ENCODE data around the gene ACSF2. TPM values are rescaled to one million over a fixed set of nuclear protein-coding genes. Genes with fewer than 3 reads are reported as not detected.

ACSF2 gene
- polyA plus RNA-seq, 1 donor from 2014 or later = 28.6 TPM

GRCh38 chr17:50514388-50514787 lies 88.4 kb downstream of the ACSF2 start:
- peaks cover 9% of the 10 kb centered on the region for H3K27me3 Mint-ChIP-seq
- no peak overlapping the region for H3K4me3 Mint-ChIP-seq
- H3K4me1 Mint-ChIP-seq = peaks cover 6 to 13% (median 6%) of the 10 kb centered on the region in 3 donors
- H3K27ac Mint-ChIP-seq = no peak overlapping the region
- H3K36me3 Mint-ChIP-seq = no peaks in the 10 kb centered on the region
- no peaks in the 10 kb centered on the region for H3K9me3 Mint-ChIP-seq

GRCh38 chr17:50514936-50515702 lies 89.1 kb downstream of the ACSF2 start:
- Mint-ChIP-seq H3K9me3 (no peaks in the 10 kb centered on the region), H3K4me1 (peaks cover 0 to 9% (median 2%) of the 10 kb centered on the region in 3 donors), H3K4me3 (no peak overlapping the region), H3K27me3 (peaks cover 9% of the 10 kb centered on the region), H3K27ac (no peak overlapping the region), H3K36me3 (no peaks in the 10 kb centered on the region)

GRCh38 chr17:50517011-50517410 lies 91.0 kb downstream of the ACSF2 start:
- Mint-ChIP-seq H3K27ac (no peak overlapping the region), H3K27me3 (peaks cover 6% of the 10 kb centered on the region), H3K36me3 (no peaks in the 10 kb centered on the region), H3K9me3 (no peaks in the 10 kb centered on the region), H3K4me1 (peaks cover 0 to 2% (median 0%) of the 10 kb centered on the region in 3 donors), H3K4me3 (no peak overlapping the region)

- Mint-ChIP-seq H3K4me3 (no peak overlapping the region), H3K27ac (no peak overlapping the region), H3K9me3 (no peaks in the 10 kb centered on the region), H3K36me3 (no peaks in the 10 kb centered on the region), H3K4me1 (peaks cover 0 to 2% (median 0%) of the 10 kb centered on the region in 3 donors), H3K27me3 (no peaks in the 10 kb centered on the region)
These were observed 91.7 kb downstream of the ACSF2 start for GRCh38 chr17:50517504-50518383.

- no peaks in the 10 kb centered on the region for H3K36me3 Mint-ChIP-seq
- peaks cover 0 to 2% (median 0%) of the 10 kb centered on the region in 3 donors for H3K4me1 Mint-ChIP-seq
- H3K27me3 Mint-ChIP-seq = no peaks in the 10 kb centered on the region
- H3K27ac Mint-ChIP-seq = no peak overlapping the region
- H3K4me3 Mint-ChIP-seq = peak overlapping the region in 1 of 4 donors; percentile 12
- no peaks in the 10 kb centered on the region for H3K9me3 Mint-ChIP-seq
These were observed 92.5 kb downstream of the ACSF2 start for GRCh38 chr17:50518384-50519023.

- no peak overlapping the region for H3K27ac Mint-ChIP-seq
- no peaks in the 10 kb centered on the region for H3K36me3 Mint-ChIP-seq
- H3K27me3 Mint-ChIP-seq = no peaks in the 10 kb centered on the region
- H3K9me3 Mint-ChIP-seq = no peaks in the 10 kb centered on the region
- H3K4me1 Mint-ChIP-seq = peaks cover 0 to 2% (median 0%) of the 10 kb centered on the region in 3 donors
- H3K4me3 Mint-ChIP-seq = no peak overlapping the region
These were observed 93.3 kb downstream of the ACSF2 start for GRCh38 chr17:50519141-50519834.

GRCh38 chr17:50520483-50520882 lies 94.5 kb downstream of the ACSF2 start:
- Mint-ChIP-seq H3K36me3 (no peaks in the 10 kb centered on the region), H3K27me3 (no peaks in the 10 kb centered on the region), H3K4me1 (peaks cover 0 to 2% (median 0%) of the 10 kb centered on the region in 3 donors), H3K27ac (no peak overlapping the region), H3K4me3 (no peak overlapping the region), H3K9me3 (no peaks in the 10 kb centered on the region)

GRCh38 chr17:50521514-50521913 lies 95.5 kb downstream of the ACSF2 start:
- peaks cover 0 to 2% (median 0%) of the 10 kb centered on the region in 3 donors for H3K4me1 Mint-ChIP-seq

GRCh38 chr17:50522766-50523165 lies 96.7 kb downstream of the ACSF2 start:
- Mint-ChIP-seq H3K27ac (no peak overlapping the region), H3K9me3 (no peaks in the 10 kb centered on the region), H3K4me1 (no peaks in the 10 kb centered on the region), H3K27me3 (no peaks in the 10 kb centered on the region), H3K36me3 (no peaks in the 10 kb centered on the region), H3K4me3 (peak overlapping the region in 1 of 4 donors; percentile 17)

More at GRCh38 chr17:50521514-50521913, 95.5 kb downstream of the ACSF2 start:
- H3K9me3 Mint-ChIP-seq = no peaks in the 10 kb centered on the region
- no peaks in the 10 kb centered on the region for H3K27me3 Mint-ChIP-seq
- no peaks in the 10 kb centered on the region for H3K36me3 Mint-ChIP-seq
- no peak overlapping the region for H3K4me3 Mint-ChIP-seq
- no peak overlapping the region for H3K27ac Mint-ChIP-seq

- Mint-ChIP-seq H3K9me3 (no peaks in the 10 kb centered on the region), H3K4me1 (no peaks in the 10 kb centered on the region), H3K27me3 (no peaks in the 10 kb centered on the region)
These were observed 97.2 kb downstream of the ACSF2 start for GRCh38 chr17:50523208-50523607.

More at GRCh38 chr17:50523208-50523607, 97.2 kb downstream of the ACSF2 start:
- Mint-ChIP-seq H3K36me3 (no peaks in the 10 kb centered on the region), H3K27ac (no peak overlapping the region), H3K4me3 (peak overlapping the region in 1 of 4 donors; percentile 17)

Other genes with a start within 250 kb of the ACSF2 start
- gene COL1A1, start 224.6 kb upstream of the ACSF2 start, polyA plus RNA-seq = 0.74 TPM
- not detected for gene TMEM92, start 151.8 kb upstream of the ACSF2 start, polyA plus RNA-seq
- 13.9 TPM for gene XYLT2, start 80.1 kb upstream of the ACSF2 start, polyA plus RNA-seq
- 62.5 TPM for gene MRPL27, start 53.0 kb upstream of the ACSF2 start, polyA plus RNA-seq
- gene EME1, start 53.0 kb upstream of the ACSF2 start, polyA plus RNA-seq = not detected
- 22.6 TPM for gene LRRC59, start 28.7 kb upstream of the ACSF2 start, polyA plus RNA-seq
- 41.9 TPM for gene CHAD, start 42.7 kb downstream of the ACSF2 start, polyA plus RNA-seq
- 54.4 TPM for gene RSAD1, start 52.6 kb downstream of the ACSF2 start, polyA plus RNA-seq
- gene MYCBPAP, start 82.2 kb downstream of the ACSF2 start, polyA plus RNA-seq = 1.3 TPM
- not detected for gene EPN3, start 106.5 kb downstream of the ACSF2 start, polyA plus RNA-seq
- gene SPATA20, start 121.0 kb downstream of the ACSF2 start, polyA plus RNA-seq = 12.8 TPM
- not detected for gene CACNA1G, start 134.5 kb downstream of the ACSF2 start, polyA plus RNA-seq
- gene ABCC3, start 208.7 kb downstream of the ACSF2 start, polyA plus RNA-seq = 0.91 TPM

Data from IgD-negative memory B cell (primary cell).